Measurements from ENCODE around the gene PIGX.

Gene PIGX

DNA sequence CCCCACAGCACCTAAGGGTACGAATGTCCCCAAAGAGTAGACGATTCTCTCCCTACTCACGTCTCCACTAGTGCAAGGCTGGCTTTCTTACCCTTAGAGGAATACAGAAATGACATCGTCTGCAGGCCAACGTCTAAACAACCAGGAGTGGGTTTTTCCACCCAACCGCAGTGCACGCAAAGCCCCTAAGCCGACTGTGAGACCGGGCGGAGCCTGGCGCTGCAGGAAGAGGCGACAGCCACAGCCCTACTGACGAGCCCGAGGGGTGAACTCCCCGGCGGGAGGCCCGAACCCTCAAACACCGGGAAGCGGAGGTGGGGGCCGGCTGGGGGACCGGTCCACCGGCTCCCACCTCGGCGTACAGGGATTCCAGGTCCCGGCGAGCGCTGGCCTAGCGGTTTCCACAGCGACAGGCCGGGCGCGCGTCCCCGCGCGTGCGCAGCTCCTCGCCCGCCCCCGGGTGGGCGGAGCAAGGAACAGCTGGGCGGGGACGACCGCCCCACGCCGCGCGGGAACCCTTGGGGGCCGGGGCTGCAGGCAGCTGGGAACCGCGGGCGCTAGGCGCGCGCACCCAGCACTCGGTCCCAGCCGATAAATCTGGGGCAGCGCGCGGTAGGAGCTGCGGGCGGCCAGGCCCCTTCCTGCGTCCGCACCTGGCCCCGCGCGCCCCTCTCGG lies at the start of gene PIGX, which contains the start of gene CEP19:
PIGX (plus strand) TSS at position 540 of the 676 bp plus-strand sequence.
CEP19 (minus strand) TSS at position 413 of the 676 bp plus-strand sequence. CDS start 3,593 bp downstream, outside the sequence.
- peak; percentile 82 for DNase-seq

DNA sequence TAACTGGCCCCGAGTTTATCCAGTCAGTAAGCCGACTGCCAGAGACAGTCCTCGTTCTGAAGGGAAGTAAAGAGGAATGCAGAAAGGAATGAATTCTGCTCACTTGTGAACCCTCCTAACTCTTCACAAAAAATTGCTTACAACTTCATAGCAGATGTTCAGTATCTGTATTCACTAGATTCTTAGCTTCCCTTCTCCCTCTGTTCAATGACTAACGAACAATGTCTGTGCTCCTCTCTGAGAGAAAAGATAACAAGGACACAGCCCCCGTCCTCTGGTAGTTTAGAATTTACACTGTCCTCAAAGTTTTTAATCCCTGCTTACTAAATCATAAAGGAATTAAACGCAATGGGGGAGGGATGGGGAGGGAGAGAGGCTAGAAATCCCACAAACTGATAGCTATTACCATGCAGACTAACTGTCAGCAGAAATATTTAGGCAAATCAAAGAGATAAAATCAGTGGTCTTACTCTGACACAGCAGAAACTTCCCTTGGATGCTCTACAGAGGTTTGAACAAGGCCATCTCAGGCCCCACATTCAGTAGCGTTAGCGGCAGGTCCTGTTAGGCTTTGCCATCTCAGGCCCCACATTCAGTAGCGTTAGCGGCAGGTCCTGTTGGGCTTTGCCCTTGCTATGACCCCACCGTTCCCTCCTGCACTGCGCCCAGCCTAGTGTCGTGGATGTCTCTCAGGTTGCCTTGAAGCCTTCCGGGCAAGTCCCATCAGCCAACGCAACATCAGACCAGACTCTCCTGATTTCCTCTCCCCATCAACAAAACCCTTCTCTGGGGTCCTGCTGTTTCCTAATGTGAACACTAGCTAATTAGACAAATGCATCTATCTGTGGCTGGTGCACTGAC lies 49.2 kb upstream of the PIGX start:
- no peak for DNase-seq

DNA sequence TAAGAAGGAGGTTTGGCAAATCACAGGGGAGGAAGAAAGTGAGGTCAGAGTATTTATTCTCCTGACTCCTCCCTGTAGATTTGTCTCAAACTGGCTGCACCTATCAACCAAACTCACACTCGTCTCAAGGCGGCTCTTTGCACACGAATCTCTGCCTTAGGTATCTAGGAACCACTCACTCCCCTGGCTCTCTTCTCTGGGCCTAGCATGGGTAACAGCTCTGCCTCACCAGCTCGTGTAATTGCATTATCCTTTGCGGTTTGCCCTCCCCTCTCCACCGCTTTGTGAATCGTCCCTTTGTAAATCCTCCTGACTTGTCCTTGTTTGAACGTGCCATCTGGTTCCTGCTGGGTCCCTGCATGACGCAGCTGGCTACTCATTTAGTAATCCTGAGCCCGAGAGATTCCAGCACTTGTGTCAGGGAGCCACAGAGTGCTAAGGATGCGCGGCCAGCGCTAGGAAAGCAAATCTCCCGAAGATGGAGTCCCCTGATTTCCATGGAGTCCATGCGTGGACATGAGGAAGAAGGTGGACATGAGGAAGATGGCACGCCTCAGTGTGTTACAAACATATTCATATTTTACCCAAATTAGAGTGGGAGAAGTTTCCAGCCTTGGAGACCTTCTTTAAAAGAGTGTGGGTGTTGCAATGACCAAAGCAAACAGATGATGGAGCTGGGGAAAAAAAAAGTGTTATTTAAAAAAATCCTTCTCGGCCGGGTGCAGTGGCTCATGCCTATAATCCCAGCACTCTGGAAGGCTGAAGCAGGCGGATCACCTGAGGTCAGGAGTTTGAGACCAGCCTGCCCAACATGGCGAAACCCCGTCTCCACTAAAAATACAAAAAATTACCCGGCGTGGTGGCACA lies 45.9 kb upstream of the PIGX start:
- no peak for DNase-seq

DNA sequence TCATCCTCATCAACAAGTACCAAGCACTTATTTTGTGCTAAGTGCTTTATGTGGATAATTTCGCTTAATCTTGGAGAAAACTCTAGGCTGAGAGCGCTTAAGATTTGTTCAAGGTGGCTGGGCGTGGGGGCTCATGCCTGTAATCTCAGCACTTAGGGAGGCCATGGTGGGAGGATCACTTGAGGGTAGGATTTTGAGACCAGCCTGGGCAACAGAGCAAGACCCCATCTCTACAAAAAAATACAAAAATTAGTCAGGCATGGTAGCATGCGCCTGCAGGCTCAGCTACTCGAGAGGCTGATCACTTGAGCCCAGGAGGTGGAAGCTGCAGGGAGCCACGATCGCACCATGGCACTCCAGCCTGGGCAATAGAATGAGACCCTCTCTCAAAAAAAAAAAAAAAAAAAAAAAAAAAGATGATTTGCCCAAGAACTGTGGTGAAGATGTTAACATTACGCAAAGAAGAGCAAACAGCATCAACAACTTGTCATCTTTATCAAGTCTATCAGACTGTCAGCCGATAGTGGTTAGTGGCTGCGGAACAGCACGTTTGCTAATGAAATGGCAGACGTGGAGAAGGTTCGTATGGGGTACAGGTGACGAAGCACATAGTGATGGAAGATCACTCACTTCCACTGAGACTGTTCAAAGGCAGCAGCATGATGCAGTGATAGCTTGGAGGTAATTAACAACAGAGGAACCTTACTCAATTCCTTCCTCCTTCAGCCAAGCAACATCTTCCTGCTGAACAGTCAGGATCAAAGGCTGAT lies 44.9 kb upstream of the PIGX start:
- DNase-seq, result no peak

DNA sequence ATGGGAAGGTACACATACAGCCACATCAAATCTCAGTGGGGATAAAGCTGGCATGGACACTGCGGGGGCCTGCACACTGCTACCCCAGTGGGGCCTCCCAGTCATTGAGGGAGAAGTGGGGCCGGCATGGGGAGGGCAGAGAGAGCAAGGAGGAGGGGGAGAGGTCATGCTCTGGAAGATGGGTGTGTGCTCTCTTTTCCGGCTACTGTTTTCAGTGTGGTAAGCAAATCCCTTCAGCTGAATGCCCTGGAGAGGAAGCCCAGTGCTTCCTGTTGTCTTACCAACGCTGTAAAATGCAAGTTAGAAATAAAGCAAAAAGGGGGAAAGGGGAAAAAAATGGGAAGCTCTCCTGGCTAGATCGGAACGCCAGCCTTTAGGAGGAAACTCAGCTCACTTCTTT lies 41.8 kb upstream of the PIGX start:
- DNase-seq, result no peak

DNA sequence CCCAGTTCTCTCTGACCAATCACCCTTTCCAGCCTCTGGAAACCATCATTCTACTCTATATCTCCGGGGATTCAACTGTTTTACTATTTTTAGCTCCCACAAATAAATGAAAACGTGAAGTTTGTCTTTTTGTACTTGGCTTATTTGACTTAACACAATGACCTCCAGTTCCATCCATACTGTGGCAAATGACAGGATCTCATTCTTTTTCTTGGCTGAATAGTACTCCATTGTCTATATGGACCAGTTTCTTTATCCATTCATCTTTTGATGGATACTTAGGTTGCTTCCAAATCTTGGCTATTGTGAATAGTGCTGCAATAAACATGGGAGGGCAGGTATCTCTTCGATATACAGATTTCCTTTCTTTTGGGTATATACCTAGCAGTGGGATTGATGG lies 38.5 kb upstream of the PIGX start:
- DNase-seq, result no peak

DNA sequence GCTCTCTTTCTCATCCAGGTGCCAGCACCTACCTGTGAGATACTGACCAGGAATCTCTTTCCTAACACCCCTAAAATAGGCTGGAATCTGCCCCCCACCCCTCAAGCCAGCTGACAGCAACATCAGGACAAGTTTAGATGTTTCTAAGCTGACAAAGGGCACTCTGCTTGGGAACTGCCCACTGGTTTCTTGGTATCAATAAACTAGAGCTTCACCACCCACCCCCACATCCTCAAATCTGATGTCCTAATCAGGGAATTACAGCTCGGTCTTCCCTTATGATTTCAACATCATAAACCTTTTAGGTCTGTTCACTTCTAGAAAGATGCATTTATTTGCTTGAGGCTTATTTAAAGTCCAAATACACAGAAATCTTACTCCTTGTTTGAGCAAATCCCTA lies 34.8 kb upstream of the PIGX start:
- no peak for DNase-seq

DNA sequence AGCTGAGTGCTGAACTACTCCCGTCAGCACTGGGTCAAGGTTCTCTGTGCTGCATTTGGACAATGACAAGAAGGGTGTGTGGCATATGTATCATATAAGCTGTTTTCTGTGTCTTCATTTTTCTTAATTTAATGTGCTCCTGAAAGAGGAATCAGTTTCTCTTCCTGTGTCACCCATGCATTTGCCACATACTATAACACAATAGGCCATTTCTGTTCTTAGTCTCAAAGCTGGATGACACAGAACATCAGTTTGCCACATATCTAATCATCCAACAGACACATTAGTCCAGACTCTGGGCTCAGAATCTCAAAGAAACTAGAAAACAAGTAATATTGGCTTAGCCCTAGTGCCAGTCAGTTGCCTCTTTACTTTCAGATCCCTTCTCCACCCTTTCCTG lies 34.2 kb upstream of the PIGX start:
- no peak for DNase-seq

DNA sequence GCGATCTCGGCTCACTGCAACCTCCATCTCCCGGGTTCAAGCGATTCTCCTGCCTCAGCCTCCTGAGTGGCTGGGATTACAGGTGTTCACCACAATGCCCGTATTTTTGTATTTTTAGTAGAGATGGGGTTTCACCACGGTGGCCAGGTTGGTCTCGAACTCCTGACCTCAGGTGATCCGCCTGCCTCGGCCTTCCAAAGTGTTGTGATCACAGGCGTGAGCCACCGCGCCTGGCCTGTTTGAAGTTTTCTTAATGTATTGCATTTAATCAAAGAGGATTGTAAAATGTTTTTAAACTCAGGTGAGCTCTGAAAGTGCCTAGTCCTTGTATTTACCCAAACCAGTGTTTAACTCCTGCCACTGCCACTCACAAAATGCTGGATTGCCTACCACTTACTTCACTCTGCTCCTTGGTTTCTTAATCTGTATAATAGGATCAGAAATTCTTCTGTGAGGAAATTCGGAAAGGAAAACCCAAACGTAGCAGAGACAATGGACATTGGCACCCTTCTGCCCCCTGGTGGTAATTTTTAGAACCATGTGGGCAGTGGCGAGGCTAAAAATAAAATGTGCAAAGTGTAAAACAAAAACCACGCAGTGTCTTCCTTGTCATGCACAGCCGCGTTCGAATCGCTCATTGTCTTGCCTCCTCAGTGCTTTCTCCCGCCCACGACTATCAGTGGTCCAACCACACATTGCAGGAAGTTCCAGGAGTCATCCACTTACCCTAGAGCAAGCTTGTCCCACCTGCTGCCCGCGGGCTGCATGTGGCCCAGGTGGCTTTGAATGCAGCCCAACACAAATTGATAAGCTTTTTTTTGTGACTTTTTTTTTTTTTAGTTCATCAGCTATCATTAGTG lies 27.4 kb upstream of the PIGX start:
- DNase-seq, result peak; percentile 37

DNA sequence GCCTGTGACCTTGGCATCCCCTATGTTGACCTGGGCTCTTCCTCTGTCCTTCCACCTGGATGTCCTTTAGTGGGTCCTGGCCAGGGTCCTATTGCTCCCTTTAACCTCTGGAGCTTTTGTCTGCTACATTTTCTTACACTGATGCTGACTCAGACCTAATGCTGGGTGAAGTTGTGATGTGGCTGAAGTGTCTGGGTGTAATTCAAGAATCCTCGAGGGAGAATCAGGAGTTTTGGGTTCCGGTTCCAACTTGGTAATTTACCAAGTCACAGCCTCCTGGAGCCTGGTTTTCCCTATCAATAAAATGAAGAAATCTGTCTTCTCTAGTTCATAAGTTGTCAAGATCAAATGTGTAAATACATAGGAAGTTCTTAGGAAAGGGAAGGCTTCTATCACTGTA lies 25.7 kb upstream of the PIGX start:
- no peak for DNase-seq

DNA sequence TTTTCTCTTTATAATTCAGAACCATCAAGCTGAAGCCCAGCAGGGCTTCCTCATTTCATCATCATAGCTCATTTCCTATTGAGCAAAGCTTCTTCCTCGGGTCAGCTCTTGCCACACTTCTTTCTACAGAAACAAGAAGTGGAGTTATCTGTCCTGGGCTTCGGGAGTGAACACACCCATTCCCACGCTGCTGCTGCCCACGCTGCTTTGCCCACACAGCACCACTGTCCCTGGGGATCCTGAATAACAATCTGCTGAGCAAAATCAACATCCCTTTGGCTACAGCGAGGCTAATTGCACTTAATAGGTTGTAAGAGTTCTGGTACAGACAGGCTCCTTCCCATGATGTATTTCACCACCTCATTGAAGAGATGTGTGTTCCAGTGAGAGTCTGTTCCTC lies 23.8 kb upstream of the PIGX start:
- no peak for DNase-seq

DNA sequence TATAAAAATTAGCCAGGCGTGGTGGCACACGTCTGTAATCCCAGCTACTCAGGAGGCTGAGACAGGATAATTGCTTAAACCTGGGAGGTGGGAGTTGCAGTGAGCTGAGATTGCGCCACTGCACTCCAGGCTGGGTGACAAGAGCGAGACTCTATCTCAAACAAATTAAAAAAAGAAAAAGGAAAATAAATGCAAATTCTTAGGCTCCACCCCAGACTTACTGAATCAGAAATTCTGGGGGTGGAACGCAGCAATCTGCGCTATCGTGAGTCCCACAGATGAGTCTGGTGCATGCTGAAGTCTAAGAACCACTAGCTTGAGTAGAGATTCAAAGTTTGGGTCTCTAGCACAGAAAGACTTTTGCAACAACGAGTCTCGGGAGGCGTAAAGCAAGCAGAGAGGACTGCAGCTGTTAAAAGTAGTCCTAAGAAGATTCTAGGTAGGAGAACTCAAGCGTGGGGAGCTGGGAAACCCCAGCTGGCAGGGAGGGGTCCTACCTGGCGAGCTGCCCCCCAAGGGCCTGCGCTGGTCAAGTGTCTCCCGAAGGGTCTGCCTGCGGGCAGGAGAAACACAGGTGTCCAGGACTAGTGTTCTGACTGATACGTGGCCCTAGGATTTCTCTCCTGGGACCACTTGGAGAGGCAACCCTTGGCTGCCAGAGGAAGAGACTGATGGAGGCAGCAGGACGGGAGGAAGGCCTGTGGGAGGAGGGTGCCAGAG lies 22.1 kb upstream of the PIGX start:
- DNase-seq, result no peak

DNA sequence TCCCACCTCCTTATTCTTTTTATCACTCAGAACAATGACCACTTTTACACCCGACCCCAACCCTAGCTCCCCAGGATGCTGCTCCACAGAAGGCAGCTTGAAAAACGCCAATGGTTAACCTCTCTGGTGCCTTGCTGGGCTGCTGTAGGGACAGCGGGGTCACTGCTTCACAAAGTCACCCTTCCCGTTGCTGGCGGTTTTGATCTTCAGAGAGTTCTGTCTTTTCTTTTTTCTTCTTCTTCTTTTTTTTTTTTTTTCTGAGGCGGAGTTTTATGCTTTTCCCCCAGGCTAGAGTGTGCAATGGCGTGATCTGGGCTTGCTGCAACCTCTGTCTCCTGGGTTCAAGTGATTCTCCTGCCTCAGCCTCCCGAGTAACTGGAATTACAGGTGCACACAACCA lies 20.8 kb upstream of the PIGX start:
- DNase-seq, result no peak

DNA sequence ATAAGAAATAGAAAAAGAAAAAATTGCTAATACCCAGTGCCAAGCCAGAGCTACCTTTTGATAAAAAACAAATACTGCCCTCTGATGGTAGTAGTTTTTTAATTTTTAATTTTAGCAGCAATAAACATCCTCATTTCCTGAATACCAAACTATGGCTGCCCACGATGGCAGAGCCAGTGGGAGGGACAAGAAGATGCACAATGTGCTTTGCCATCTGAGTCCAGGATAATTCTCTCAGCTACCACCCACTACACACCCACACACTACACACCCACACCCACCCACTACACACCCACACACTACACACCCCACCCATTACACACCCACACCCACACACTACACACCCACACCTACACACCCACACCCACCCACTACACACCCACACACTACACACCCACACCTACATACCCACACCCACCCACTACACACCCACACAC lies 18.0 kb upstream of the PIGX start:
- DNase-seq, result no peak

DNA sequence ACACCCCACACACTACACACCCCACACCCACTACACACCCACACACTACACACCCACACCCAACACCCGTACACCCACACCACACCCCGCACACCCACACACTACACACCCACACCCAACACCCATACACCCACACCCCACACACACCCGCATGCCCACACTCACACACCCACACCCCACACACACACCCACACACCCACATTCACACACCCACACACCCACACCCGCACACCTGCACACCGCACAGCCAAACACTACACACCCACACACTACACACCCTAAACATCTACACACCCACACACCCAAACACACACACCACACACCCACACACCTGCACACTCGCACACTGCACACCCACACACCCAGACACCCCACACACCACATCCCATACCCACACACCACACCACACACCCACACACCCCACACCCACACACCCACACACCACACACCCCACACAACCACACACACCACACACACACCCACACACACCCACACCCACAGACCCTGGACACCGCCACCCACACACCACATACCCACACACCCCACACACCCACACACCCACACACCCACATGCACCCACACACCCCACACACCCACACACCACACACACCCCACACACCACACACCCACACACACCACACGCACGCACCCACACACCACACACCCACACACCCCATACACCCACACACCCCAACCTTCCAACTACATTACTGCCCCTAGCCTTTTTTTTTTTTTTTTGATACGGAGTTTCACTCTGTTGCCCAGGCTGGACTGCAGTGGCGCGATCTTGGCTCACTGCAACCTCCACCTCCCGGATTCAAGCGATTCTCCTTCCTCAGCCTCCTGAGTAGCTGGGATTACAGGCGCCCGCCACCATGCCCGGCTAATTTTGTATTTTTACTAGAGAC lies 17.0 kb upstream of the PIGX start:
- no peak for DNase-seq

DNA sequence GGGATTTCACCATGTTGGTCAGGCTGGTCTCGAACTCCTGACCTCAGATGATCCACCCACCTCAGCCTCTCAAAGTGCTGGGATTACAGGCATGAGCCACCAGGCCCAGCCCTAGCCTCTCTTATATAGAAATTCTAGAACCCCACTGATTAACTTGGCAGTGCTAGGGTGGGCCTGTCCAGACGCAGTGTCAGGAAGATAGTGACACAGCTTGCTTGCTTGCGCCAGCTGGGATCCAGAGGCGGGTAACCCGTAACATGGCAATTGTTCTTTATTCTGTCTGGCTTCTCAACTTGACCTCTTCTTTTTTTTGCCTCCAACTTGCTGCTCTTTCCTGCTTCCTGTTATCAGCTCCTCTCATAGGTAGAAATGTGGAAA lies 16.3 kb upstream of the PIGX start:
- DNase-seq, result no peak

DNA sequence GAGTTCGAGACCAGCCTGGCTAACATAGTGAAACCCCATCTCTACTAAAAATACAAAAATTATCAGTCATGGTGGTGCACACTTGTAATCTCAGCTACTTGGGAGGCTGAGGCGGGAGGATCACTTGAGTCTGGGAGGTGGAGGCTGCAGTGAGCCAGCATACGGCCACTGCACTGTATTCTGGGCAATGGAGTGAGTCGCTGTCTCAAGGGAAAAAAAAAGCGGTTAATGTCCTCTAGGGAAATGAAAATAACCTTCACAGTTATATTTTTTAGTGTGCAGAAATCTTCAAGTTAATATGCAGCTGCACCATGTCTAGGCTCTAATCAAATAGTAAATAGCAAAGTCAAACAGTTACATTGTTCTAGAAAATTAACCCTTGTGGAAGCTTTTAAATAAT lies 14.9 kb upstream of the PIGX start:
- DNase-seq, result no peak

DNA sequence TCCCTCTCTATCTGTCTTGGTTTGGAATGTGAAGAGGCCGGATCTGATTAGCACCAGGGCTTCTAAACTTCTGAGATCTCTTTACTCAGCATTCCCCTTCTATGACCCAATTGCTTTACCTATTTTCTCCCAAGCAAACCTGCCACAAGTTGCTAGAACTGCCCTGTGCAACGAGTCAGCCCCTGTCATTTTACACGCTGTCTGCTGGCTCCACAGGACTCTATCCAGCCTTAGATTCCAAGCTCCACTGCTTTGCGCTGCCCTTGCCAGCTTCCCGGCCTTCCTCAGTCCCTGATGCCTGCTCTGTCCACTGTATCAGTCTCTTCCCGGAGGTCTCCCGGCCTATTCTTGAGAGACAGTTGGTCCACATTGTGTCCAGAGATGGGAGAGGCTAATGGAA lies 12.4 kb upstream of the PIGX start:
- no peak for DNase-seq

DNA sequence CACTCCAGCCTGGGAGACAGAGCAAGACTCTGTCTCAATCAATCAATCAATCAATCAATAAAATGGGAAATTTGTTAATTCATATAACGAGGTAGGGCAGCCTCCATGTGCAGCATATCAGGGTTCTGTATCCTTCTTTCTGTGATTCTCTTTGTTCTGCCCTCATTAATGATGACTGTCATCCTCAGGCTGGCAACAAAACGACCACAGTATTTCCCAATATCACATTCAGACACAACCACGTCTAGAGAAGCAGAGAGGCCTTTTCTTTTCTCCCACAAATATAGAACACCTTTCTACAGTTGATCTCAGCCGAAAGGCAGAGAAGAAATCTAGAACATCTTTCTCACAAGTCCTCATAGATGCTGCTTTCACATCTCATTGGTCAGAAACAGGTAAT lies 11.4 kb upstream of the PIGX start:
- no peak for DNase-seq

DNA sequence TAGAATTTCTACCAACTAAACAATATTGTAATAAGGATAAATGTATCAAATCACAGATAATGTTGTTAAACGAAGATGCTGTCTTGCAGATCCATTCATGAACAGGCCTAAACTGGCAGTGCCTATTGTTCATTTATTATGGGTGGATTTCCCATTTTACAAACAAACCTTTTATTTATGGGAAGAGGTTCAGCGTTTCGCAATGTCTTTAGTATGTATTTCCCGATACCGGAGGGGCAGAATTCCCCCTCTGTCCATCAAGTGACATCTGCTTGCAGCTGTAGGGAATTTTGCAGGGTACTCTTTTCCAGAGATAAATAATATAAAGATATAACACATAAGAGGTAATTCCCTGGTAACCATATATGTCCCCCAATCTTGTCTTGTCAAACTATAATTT lies 5.8 kb upstream of the PIGX start:
- no peak for DNase-seq
